EH (cell line): ENCODE measurements around the gene DCLK3.

Experiments used
- DNase-seq: peaks from one replicate; pipeline ENCODE4 v3.0.0-alpha.2; 2015; ENCODE audit warnings: low read depth

The DCLK3 gene

GRCh38 chr3:36764704-36765038 lies 318 bp upstream of the DCLK3 start:
- no peak for DNase-seq

GRCh38 chr3:36762918-36763849 lies 1.2 kb downstream of the DCLK3 start:
- no peak for DNase-seq

- DNase-seq = no peak
Measured at GRCh38 chr3:36761779-36762178, 2.6 kb downstream of the DCLK3 start.

GRCh38 chr3:36756269-36756668 lies 8.1 kb downstream of the DCLK3 start:
- peak; percentile 3 for DNase-seq

- no peak for DNase-seq
Measured at GRCh38 chr3:36751326-36751725, 13.0 kb downstream of the DCLK3 start.

GRCh38 chr3:36750737-36751136 lies 13.6 kb downstream of the DCLK3 start:
- DNase-seq = no peak

- DNase-seq = no peak
Measured at GRCh38 chr3:36744763-36745162, 19.6 kb downstream of the DCLK3 start.

- no peak for DNase-seq
Measured at GRCh38 chr3:36743826-36744225, 20.5 kb downstream of the DCLK3 start.

- DNase-seq = peak; percentile 27
Measured at GRCh38 chr3:36741285-36741684, 23.1 kb downstream of the DCLK3 start.

- DNase-seq = no peak
Measured at GRCh38 chr3:36740787-36741186, 23.6 kb downstream of the DCLK3 start.

- no peak for DNase-seq
Measured at GRCh38 chr3:36738702-36739101, 25.7 kb downstream of the DCLK3 start.

GRCh38 chr3:36736301-36736700 lies 28.1 kb downstream of the DCLK3 start:
- no peak for DNase-seq

- no peak for DNase-seq
Measured at GRCh38 chr3:36734742-36735141, 29.6 kb downstream of the DCLK3 start.

GRCh38 chr3:36733723-36734122 lies 30.6 kb downstream of the DCLK3 start:
- no peak for DNase-seq

- DNase-seq = peak; percentile 39
Measured at GRCh38 chr3:36733162-36733696, 31.1 kb downstream of the DCLK3 start.

- DNase-seq = no peak
Measured at GRCh38 chr3:36730966-36731365, 33.4 kb downstream of the DCLK3 start.

- DNase-seq = peak; percentile 65
Measured at GRCh38 chr3:36729204-36730056, 34.9 kb downstream of the DCLK3 start.

- peak; percentile 88 for DNase-seq
Measured at GRCh38 chr3:36714343-36715086, 49.8 kb downstream of the DCLK3 start.

- DNase-seq = no peak
Measured at GRCh38 chr3:36713904-36714303, 50.4 kb downstream of the DCLK3 start.

GRCh38 chr3:36710606-36711005 lies 53.7 kb downstream of the DCLK3 start:
- DNase-seq = no peak

- no peak for DNase-seq
Measured at GRCh38 chr3:36709826-36710365, 54.5 kb downstream of the DCLK3 start.

GRCh38 chr3:36709281-36709680 lies 55.1 kb downstream of the DCLK3 start:
- DNase-seq = no peak
